ENCODE results near the gene TFAP2A.

TFAP2A gene

DNA sequence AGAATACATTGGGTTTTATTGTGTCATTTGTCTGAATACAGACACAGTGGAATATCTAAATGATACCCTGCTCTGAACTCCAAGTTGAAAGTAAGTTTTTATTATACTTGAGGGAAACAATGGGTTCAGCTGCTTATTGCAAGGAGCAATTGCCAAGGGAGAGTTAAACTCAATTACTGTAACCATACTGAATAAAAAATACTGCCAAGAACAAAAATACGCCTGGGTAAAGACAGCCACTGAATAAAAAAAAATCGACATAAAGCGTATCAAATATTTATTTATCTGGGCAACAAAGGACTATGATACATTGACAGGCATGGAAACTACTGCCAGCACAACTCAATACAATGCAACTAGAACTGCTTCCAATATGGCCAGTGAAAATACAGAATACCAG, 18.1 kb downstream of the TFAP2A start:
- Mint-ChIP-seq H3K9me3 (no peaks in the 10 kb centered on the region), H3K27me3 (peaks cover 89 to 97% of the 10 kb centered on the region in 2 donors), H3K4me3 (no peak overlapping the region), H3K4me1 (ENCODE audit: low read depth in 2 of 2) (no peaks in the 10 kb centered on the region), H3K27ac (no peak overlapping the region), H3K36me3 (ENCODE audit: insufficient read depth) (peaks cover 3% of the 10 kb centered on the region)
- ATAC-seq (replicated peaks) (no peak), DNase-seq (no peak)

DNA sequence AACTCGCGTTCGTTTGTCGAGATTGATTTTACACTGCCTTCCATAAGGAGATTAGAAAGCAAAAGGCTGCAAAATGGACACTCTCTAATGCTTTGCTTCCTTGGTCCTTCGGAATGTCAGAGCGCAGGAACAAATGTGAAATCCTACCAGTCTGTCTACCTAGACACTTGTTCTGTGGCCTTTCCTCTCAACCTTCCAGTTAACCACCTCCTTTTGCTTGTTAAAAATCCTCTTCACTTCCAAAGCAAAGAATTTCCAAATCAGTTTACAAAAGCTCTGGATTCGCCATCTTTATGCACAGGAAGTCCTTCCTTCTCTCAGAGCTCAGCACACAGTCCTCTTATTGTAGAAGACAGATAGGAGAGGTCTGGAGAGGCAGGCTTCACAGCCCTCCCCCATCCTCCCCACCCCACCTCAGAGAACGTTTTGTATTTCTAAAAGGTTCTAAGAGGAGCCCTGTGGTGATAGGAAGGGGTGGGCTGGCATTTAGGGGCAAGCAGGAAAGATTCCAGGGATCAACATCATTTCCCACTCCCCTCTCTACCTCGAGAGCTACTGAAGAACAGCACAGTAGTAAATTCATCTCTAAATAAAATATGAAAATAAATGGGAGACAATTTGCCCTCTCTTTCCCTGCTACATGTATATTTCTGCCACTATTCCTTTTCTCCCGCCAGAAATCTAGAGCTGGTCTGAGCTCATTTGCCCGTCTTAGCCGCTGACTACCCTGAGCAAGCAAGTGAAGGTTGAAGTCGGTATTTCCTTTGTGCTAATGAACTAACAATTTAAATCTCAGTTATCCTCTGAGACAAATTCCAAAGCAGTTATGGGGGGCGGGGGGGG, 18.9 kb downstream of the TFAP2A start:
- ATAC-seq (replicated peaks) = no peak
- H3K27ac Mint-ChIP-seq = no peak overlapping the region
- no peak overlapping the region for H3K4me3 Mint-ChIP-seq
- peaks cover 95 to 97% of the 10 kb centered on the region in 2 donors for H3K27me3 Mint-ChIP-seq
- H3K36me3 Mint-ChIP-seq (ENCODE audit: insufficient read depth) = peaks cover 3% of the 10 kb centered on the region
- no peaks in the 10 kb centered on the region for H3K9me3 Mint-ChIP-seq
- no peak for DNase-seq
- H3K4me1 Mint-ChIP-seq (ENCODE audit: low read depth in 2 of 2) = no peaks in the 10 kb centered on the region

DNA sequence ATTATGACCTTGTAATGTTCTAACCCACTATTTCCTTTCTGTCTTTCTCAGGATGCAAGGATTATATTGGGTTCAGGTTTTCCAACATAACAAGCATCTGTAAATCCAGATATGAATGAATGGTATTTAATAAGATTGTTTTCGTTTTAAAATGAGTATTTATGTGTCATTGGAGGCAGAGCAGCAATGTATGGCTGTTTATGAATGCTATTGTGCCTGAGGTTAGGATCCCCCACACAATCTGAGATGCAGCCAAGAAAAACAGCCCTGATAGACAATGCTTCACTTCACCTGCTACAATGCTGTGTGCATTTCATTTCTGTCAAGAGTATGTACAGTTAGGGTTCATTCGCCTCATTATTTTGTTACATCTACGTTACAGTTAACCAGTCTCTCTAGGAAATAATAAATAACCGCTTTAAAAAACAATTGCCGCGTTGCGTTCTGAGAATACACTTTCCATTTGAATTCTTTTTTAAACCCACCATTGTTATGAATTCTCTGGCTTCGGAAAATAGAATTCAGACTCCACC, 19.6 kb downstream of the TFAP2A start:
- H3K27me3 Mint-ChIP-seq = peaks cover 95 to 97% of the 10 kb centered on the region in 2 donors
- no peak for ATAC-seq (replicated peaks)

DNA sequence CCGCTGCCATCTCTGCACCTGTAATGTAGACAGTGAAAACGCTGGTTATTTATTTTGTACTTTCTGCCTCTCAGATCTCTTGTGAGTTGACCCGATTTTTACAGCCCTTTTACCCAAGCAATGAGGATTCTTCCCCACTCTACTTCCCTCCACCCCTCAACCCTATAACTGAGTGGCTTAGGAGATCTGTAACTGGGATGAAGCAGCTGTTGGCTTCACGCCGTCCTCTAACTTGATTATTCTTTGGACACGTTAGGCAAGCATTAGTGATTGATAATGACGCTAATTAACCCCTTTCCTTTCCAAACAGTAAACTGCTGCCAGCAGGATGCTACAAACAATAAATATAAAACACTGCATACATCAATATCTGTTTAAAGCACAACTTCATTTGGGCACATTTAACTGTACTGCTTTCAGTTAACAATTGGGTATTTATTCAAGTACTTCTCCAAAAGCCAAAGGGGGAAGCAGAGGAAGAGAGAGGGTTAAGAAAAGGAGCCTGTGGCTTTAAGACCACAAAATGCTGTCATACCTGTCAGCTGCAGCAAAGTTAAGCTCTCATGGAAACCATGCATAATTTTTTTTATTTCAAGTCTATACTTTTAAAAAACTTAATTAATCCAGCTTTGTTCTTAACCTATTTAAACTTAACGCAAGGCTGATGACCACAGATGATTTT, 21.2 kb downstream of the TFAP2A start:
- H3K4me3 Mint-ChIP-seq = no peak overlapping the region

More for the DNA sequence above, 19.6 kb downstream of the TFAP2A start:
- Mint-ChIP-seq H3K4me1 (ENCODE audit: low read depth in 2 of 2) (no peaks in the 10 kb centered on the region), H3K36me3 (ENCODE audit: insufficient read depth) (peaks cover 6% of the 10 kb centered on the region), H3K4me3 (no peak overlapping the region), H3K27ac (no peak overlapping the region), H3K9me3 (peaks cover 2 to 4% of the 10 kb centered on the region in 2 donors)
- DNase-seq = no peak

DNA sequence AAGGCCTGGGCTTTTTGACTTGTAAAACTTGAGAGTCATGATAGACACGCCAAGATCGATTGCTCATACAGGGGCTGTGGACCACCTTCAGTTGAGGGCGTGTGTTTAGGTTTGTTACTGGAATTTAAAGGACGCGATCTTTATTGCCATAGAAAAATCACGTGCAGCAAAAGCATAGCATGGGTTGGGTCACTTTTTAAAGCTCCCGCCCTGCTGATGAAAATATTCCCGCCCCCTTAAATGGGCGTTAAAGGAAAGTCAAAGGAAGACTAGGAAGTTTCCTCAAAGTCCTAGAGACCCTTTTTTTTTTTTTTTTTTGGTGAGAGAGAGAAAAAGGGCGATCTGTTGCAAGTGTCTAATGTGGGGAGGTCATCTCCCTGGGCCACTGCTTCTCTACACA, 23.1 kb downstream of the TFAP2A start:
- Mint-ChIP-seq H3K27me3 (peaks cover 91 to 97% of the 10 kb centered on the region in 2 donors), H3K36me3 (ENCODE audit: insufficient read depth) (peaks cover 7% of the 10 kb centered on the region), H3K9me3 (peaks cover 8 to 12% of the 10 kb centered on the region in 2 donors), H3K27ac (no peak overlapping the region), H3K4me3 (no peak overlapping the region), H3K4me1 (ENCODE audit: low read depth in 2 of 2) (peaks cover 0 to 5% of the 10 kb centered on the region in 2 donors)
- no peak for ATAC-seq (replicated peaks)
- DNase-seq = no peak

More for the DNA sequence above, 21.2 kb downstream of the TFAP2A start:
- no peak for ATAC-seq (replicated peaks)
- Mint-ChIP-seq H3K36me3 (ENCODE audit: insufficient read depth) (peaks cover 7% of the 10 kb centered on the region), H3K9me3 (peaks cover 6 to 12% of the 10 kb centered on the region in 2 donors), H3K4me1 (ENCODE audit: low read depth in 2 of 2) (peaks cover 0 to 5% of the 10 kb centered on the region in 2 donors), H3K27ac (no peak overlapping the region), H3K27me3 (peaks cover 97 to 99% of the 10 kb centered on the region in 2 donors)
- DNase-seq = no peak

DNA sequence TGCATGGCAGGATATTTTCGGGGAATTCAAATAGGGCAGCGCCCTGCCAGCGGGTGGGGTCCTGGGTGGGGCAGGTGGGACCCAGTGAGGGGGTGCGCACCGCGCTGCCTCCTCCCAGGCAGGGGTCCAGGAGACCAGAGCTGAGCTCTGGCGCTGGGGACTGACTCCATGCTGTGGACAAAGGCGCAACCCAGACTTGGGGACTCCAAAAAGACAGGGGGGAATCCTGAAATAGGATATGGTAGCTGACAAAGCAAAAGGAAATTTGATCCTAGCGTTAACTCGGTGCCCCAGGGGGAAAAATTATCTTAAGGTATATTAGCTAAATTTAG, 23.6 kb downstream of the TFAP2A start:
- Mint-ChIP-seq H3K4me1 (ENCODE audit: low read depth in 2 of 2) (peaks cover 0 to 5% of the 10 kb centered on the region in 2 donors), H3K27ac (no peak overlapping the region), H3K4me3 (no peak overlapping the region), H3K9me3 (peaks cover 8 to 12% of the 10 kb centered on the region in 2 donors), H3K27me3 (peaks cover 91 to 97% of the 10 kb centered on the region in 2 donors), H3K36me3 (ENCODE audit: insufficient read depth) (peaks cover 7% of the 10 kb centered on the region)
- DNase-seq = no peak
- ATAC-seq (replicated peaks) = no peak

DNA sequence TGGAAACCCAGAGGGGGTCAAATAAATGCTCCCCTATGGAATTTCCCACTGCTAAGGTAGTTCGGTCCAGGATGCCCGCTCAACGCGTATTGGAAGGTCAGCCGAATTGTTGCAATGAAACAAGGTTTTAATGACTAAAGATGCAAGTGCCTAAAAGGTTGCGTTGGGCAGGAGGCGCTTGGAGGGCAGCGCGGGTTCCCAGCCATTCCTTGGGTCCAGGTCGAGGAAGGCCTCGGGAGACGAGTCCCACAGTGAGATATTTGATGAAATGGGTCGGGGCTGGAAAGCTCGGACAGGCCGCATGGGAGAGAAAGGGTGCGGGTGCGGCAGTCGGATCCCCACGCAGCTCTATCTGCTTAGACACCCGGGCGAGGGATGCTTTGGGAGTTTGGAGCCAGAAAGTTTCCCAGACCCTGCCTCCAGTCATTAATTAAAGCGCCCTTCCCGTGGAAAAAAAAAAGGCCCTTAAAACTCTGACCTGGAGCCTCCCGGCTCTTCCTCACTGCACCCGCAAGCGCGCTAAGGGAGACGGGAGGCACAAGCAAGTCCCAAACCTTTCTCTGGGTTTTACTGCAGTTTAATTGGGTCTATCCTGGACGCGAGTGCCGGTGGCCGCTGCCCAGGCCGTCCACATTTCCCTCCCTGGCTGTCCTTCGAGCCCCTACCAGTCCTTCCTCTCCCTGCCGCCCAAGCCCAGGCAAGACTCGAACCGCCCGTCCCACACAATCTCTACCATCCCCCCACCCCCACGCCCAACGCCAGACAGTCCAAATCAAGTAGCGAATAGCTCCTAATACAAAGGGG, 24.2 kb downstream of the TFAP2A start:
- Mint-ChIP-seq H3K4me3 (no peak overlapping the region), H3K36me3 (ENCODE audit: insufficient read depth) (peaks cover 6% of the 10 kb centered on the region), H3K27me3 (peaks cover 91 to 97% of the 10 kb centered on the region in 2 donors), H3K9me3 (peaks cover 8 to 12% of the 10 kb centered on the region in 2 donors), H3K4me1 (ENCODE audit: low read depth in 2 of 2) (peaks cover 0 to 5% of the 10 kb centered on the region in 2 donors), H3K27ac (no peak overlapping the region)
- ATAC-seq (replicated peaks) = no peak
- no peak for DNase-seq

DNA sequence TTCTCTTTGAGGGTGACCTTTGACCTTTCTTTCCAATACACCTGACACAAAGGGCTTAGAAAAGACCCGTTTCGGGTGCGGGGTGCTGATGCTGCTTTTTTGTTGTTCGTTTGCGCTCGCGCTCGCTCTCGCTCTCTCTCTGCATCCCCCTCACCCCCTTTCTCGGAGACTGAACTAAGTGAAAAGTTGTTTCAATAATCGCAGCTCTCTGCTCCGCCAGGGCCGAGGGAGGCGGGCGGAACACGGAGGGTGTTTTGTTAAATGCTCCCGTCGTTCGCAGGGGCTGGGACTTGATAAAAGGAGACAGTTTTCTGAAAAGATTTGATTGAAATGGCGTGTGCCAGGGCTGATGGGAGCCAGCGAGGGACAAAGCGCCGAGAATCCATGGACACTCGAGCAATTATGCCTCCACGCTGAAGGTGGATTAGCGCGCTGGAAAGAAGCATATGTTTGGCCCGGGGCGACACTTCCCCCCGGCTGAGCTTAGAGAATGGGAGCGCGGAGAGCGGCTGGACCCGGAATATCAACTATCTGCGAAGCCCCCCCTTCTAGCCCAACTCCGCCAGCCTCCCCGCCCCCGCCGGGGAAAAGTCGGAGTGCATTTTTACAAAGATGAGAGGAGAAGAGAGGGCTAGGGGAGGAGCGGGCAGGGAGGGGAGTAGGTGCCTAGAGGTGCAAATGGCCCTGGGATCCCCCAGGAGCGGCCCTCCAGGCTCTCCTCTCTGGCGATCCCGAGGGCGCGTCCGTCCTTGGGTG, 25.0 kb downstream of the TFAP2A start:
- no peak for DNase-seq

DNA sequence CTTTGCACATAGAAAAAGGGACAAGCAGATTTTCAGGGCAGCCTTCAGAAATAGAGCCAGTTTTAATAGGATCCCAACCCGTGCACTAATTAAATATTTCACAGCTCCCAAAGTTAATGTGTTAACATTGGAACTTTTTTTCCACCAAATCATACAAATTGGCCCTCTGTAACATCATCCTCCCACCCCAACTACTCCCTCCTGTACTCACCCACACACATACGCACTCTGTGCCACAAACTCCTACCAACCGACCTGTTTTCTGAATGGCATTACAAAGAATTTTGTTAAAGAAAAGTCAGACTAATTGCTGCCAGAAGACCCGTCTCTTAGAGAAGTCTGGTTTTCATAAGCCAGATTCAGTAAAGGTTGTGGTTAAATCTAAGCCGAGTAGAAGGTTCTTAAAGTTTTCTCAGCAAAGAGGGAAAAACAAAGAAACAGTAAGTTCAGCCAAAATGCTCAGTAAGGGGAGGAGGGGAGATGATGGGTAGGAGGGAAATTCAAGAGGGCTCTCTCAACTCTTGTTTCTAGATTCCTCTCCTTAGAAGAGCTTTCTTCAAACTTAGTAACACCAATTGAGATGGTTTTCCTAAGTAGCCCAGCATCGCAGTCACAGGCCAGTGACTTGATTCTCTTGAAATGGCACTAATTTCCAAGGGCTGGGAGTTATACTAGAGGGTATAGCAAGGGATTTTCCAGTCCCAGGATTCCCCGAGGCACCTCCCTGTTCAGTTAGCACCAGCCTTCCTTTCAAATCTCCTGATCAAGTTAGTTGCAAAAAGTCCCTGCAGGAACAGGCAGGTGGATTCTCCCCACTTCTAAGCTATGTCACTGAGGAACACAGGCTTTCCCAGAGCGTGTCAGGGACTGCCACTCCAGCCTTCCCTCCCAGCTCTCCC, 27.9 kb downstream of the TFAP2A start:
- H3K4me3 Mint-ChIP-seq = no peak overlapping the region
- DNase-seq (no peak), ATAC-seq (replicated peaks) (no peak)
- H3K27ac Mint-ChIP-seq = no peak overlapping the region
- peaks cover 86 to 99% of the 10 kb centered on the region in 2 donors for H3K27me3 Mint-ChIP-seq
- H3K4me1 Mint-ChIP-seq (ENCODE audit: low read depth in 2 of 2) = peaks cover 5 to 9% of the 10 kb centered on the region in 2 donors
- H3K36me3 Mint-ChIP-seq (ENCODE audit: insufficient read depth) = peaks cover 14% of the 10 kb centered on the region
- peaks cover 10 to 12% of the 10 kb centered on the region in 2 donors for H3K9me3 Mint-ChIP-seq

More for the DNA sequence above, 25.0 kb downstream of the TFAP2A start:
- peaks cover 0 to 5% of the 10 kb centered on the region in 2 donors for H3K4me1 Mint-ChIP-seq (ENCODE audit: low read depth in 2 of 2)
- H3K27ac Mint-ChIP-seq = peak overlapping the region in 1 of 2 donors; percentile 27
- peaks cover 91 to 99% of the 10 kb centered on the region in 2 donors for H3K27me3 Mint-ChIP-seq
- no peak for ATAC-seq (replicated peaks)
- H3K9me3 Mint-ChIP-seq = peaks cover 8 to 12% of the 10 kb centered on the region in 2 donors
- no peak overlapping the region for H3K4me3 Mint-ChIP-seq
- H3K36me3 Mint-ChIP-seq (ENCODE audit: insufficient read depth) = peaks cover 4% of the 10 kb centered on the region

DNA sequence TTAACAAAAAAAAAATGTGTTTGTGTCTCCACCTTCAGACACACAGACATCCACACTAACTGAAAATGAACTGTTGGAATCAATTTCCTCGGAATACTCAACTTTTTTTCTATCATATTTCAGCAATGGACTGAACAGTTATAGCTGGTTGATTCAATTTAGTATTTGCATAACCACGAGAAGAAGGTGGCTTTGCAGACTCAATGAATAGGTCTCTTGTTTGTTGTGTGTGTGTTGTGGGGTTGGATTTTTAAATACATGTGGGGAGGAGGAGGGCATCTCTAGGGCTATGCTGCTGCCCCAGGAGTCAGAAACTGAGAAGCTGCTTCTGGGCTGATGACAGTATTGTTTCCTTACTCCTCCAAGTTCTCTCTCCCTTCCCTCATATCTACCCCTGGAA, 28.7 kb downstream of the TFAP2A start:
- no peak for DNase-seq
- Mint-ChIP-seq H3K4me3 (no peak overlapping the region), H3K9me3 (peaks cover 10 to 12% of the 10 kb centered on the region in 2 donors), H3K27ac (no peak overlapping the region), H3K4me1 (ENCODE audit: low read depth in 2 of 2) (peaks cover 5 to 9% of the 10 kb centered on the region in 2 donors), H3K27me3 (peaks cover 84 to 99% of the 10 kb centered on the region in 2 donors), H3K36me3 (ENCODE audit: insufficient read depth) (peaks cover 17% of the 10 kb centered on the region)
- ATAC-seq (replicated peaks) = no peak

DNA sequence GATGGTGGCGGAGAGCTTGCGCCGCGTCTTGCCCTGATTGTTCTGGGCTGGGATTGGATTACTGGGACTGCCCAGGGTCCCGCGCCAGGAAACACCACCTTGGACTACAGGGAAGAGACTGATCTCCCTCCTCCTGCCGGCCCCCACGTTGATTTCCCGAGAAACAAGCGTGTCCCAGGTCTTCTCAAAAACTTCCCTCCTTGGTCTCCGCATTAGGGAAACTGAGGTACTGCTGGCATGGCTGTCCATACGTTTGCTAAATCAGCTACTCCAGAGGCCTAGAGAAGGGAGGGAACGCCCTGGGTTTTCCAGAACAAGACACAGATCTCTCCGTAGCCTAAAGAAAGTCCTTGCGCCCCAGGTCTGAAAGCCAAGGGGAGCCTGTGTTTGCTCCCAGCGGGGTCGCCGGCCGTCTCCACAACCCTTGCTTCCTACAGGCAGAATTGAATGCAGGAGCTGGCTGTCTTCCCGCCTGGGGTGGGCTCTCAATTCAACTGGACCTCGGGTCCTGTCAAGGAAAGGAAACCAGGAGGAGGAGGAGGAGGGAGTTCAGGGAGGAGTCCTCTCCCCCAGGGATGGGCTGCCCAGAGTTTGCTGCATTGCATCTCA, 29.2 kb downstream of the TFAP2A start:
- Mint-ChIP-seq H3K4me3 (no peak overlapping the region), H3K27me3 (peaks cover 84 to 99% of the 10 kb centered on the region in 2 donors), H3K27ac (no peak overlapping the region), H3K9me3 (peaks cover 10 to 12% of the 10 kb centered on the region in 2 donors), H3K36me3 (ENCODE audit: insufficient read depth) (peaks cover 17% of the 10 kb centered on the region), H3K4me1 (ENCODE audit: low read depth in 2 of 2) (peaks cover 5 to 9% of the 10 kb centered on the region in 2 donors)
- DNase-seq = no peak
- no peak for ATAC-seq (replicated peaks)
